SK-N-MC (cell line): ENCODE data around the gene HSPBAP1.

Experiments
- EZH2 ChIP-seq: fragments of 200-600 bp; sonication (generic); IDR thresholded peaks from one replicate; pipeline ENCODE4 v1.6.1; 2017; ENCODE audit warnings: antibody characterized with exemption
- FOXP2 ChIP-seq: optimal IDR thresholded peaks from 2 replicates; pipeline ENCODE3; 2011; ENCODE audit warnings: mild to moderate bottlenecking, moderate library complexity; ENCODE audit not compliant: insufficient read depth; ENCODE audit errors: extremely low read length, control extremely low read depth
- POLR2AphosphoS5 ChIP-seq: IDR thresholded peaks from 2 replicates; pipeline ENCODE4 v1.6.1; 2012; ENCODE audit warnings: mild to moderate bottlenecking, low read depth, low read length, borderline replicate concordance

- TF ChIP-seq EZH2 (no peak), POLR2AphosphoS5 (no peak), FOXP2 (no peak)
Measured at GRCh38 chr3:122727294-122727693, 66.3 kb downstream of the HSPBAP1 start.
